LNCaP clone FGC (cell line): ENCODE measurements around the gene PRR15.
A peak's percentile ranks its signal among the peaks of the same experiment; 100 is the strongest.

Source experiments
- DNase-seq: peaks from one replicate; pipeline ENCODE4 v3.0.0-alpha.2; 2011; ENCODE audit warnings: low read depth
- H3K4me3 ChIP-seq: 2 replicates; pipeline ENCODE4 v1.5.1; 2011; ENCODE audit warnings: mild to moderate bottlenecking, low read depth, low read length, control low read depth
- CTCF ChIP-seq: IDR thresholded peaks from 2 replicates; pipeline ENCODE4 v1.5.1; 2012; ENCODE audit warnings: mild to moderate bottlenecking; ENCODE audit not compliant: control insufficient read depth, insufficient read depth; ENCODE audit errors: extremely low read depth

PRR15 gene

GRCh38 chr7:29606830-29607229 lies 43.2 kb downstream of the PRR15 start:
- TF ChIP-seq CTCF, result no peak
- no peak for DNase-seq
- no peak overlapping the region for H3K4me3 ChIP-seq

GRCh38 chr7:29607259-29607658 lies 43.6 kb downstream of the PRR15 start:
- no peak overlapping the region for H3K4me3 ChIP-seq
- TF ChIP-seq CTCF, result no peak
- DNase-seq, result no peak

GRCh38 chr7:29607889-29608288 lies 44.3 kb downstream of the PRR15 start:
- H3K4me3 ChIP-seq, result no peak overlapping the region
- no peak for DNase-seq
- TF ChIP-seq CTCF, result no peak

- no peak overlapping the region for H3K4me3 ChIP-seq
- TF ChIP-seq CTCF, result peak; percentile 81
- no peak for DNase-seq
Measured at GRCh38 chr7:29609162-29610037, 45.8 kb downstream of the PRR15 start.

GRCh38 chr7:29610086-29610485 lies 46.5 kb downstream of the PRR15 start:
- no peak for TF ChIP-seq CTCF
- no peak for DNase-seq
- H3K4me3 ChIP-seq, result no peak overlapping the region

GRCh38 chr7:29611941-29612544 lies 48.4 kb downstream of the PRR15 start:
- DNase-seq, result no peak
- TF ChIP-seq CTCF, result no peak
- no peak overlapping the region for H3K4me3 ChIP-seq
